Fibroblast of the aortic adventitia (primary cell): ENCODE results near the gene SHROOM1. TPM values are rescaled to one million over a fixed set of nuclear protein-coding genes. Genes with fewer than 3 reads are reported as not detected.

ENCODE experiments used
- DNase-seq: peaks from one replicate; pipeline ENCODE4 v3.0.0-alpha.2; 2010; ENCODE audit warnings: low read depth
- H3K4me3 ChIP-seq: 2 replicates; pipeline ENCODE4 v1.5.1; 2011; ENCODE audit warnings: low read depth, mild to moderate bottlenecking, control low read depth, low read length, moderate library complexity
- total RNA-seq: library from RNA; depleted of rRNA; stranded (reverse); fragments of >200 nt; gene quantifications from 2 replicates; pipeline ENCODE4 v1.2.3, GENCODE V29; 2012; ENCODE audit warnings: low replicate concordance
- TF ChIP-seq, protein P1 (sequence below): IDR thresholded peaks from 2 replicates; pipeline ENCODE4 v1.5.1; 2011; ENCODE audit warnings: mild to moderate bottlenecking, low read length, control low read depth, inconsistent platforms; ENCODE audit not compliant: insufficient read depth

SHROOM1 gene, protein sequence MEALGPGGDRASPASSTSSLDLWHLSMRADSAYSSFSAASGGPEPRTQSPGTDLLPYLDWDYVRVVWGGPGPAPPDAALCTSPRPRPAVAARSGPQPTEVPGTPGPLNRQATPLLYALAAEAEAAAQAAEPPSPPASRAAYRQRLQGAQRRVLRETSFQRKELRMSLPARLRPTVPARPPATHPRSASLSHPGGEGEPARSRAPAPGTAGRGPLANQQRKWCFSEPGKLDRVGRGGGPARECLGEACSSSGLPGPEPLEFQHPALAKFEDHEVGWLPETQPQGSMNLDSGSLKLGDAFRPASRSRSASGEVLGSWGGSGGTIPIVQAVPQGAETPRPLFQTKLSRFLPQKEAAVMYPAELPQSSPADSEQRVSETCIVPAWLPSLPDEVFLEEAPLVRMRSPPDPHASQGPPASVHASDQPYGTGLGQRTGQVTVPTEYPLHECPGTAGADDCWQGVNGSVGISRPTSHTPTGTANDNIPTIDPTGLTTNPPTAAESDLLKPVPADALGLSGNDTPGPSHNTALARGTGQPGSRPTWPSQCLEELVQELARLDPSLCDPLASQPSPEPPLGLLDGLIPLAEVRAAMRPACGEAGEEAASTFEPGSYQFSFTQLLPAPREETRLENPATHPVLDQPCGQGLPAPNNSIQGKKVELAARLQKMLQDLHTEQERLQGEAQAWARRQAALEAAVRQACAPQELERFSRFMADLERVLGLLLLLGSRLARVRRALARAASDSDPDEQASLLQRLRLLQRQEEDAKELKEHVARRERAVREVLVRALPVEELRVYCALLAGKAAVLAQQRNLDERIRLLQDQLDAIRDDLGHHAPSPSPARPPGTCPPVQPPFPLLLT
- total RNA-seq = 1.2 and 7.6 TPM in 2 replicates

DNA sequence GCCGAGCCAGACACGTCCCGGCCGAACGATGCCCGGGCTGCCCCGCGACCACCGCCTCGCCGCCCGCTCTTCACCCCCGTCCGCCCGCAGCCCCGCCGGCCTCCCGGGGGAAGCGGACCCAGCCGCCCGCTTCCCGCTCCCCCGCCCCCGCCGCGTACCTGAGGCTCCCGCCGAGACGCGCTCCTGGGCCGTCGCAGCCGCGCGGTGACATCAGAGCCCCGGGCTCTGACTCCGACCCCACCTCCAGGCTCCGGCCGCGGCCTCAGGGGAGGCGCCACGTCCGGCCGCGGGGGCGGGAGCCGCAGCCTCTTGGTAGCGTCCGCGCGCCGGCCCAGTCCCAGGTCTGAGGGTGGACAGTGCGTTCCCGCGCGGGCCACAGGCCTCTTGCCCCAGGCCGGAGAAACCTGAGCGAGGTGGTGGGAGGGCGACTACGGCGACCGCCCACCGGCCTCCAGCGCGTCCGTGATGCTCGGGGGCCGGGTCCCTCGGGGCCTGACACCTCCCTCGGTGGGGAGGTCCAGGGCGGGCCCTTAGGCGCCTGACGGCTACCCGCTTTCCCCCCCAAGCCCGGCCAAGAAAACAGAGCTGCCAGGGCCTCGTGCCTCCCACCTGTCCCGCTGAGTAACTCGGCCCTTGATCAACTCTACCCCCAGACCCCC is at the start of gene SHROOM1:
Gene SHROOM1 (minus strand): TSS at position 212 of the 659 bp plus-strand sequence. CDS start 4,507 bp downstream, outside the sequence.
- peak; percentile 25 for DNase-seq
- TF ChIP-seq, protein P1, sequence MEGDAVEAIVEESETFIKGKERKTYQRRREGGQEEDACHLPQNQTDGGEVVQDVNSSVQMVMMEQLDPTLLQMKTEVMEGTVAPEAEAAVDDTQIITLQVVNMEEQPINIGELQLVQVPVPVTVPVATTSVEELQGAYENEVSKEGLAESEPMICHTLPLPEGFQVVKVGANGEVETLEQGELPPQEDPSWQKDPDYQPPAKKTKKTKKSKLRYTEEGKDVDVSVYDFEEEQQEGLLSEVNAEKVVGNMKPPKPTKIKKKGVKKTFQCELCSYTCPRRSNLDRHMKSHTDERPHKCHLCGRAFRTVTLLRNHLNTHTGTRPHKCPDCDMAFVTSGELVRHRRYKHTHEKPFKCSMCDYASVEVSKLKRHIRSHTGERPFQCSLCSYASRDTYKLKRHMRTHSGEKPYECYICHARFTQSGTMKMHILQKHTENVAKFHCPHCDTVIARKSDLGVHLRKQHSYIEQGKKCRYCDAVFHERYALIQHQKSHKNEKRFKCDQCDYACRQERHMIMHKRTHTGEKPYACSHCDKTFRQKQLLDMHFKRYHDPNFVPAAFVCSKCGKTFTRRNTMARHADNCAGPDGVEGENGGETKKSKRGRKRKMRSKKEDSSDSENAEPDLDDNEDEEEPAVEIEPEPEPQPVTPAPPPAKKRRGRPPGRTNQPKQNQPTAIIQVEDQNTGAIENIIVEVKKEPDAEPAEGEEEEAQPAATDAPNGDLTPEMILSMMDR = no peak
- peak within 1 kb of the TSS; percentile 73 for H3K4me3 ChIP-seq

DNA sequence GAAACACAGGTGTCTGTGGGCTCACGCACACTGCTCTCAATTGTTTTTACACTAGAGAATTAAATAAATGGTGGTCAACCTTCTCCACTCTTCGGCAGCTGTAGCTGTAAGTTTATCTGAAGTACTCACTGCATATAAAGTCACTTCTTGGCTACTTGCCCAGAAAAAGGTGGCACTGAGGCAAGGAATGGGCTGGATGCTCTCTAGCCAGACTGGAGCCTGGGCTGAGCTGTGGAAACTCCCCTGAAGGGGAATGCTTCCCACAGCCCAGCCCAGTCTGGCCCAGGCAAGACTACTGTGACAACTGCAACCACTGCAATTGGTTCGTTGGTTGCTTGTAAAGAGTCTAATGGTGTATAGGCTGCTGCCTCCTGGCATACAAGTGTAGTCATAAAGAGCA is 47.5 kb upstream of the SHROOM1 start:
- TF ChIP-seq, protein P1 = no peak
- H3K4me3 ChIP-seq = no peak overlapping the region
- peak; percentile 62 for DNase-seq

DNA sequence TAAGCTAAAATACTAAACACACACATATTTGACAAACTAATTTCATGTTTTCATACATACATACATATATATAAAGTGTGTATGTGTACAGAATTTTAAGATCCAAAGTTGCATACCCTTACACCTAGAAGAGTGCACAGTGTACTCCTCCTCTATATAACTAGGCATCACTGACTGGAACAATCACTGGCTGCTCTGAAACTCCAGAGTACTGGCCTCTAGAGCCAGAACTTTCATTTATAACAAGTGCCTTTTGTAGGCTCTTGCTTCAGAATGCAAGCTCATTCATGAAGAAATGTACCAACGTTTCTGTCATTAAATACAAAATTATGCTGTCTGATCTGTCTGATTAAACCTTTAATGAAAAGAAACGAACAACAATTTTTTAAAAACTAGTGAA is 47.0 kb upstream of the SHROOM1 start:
- DNase-seq = no peak
- TF ChIP-seq, protein P1 = no peak
- no peak overlapping the region for H3K4me3 ChIP-seq

DNA sequence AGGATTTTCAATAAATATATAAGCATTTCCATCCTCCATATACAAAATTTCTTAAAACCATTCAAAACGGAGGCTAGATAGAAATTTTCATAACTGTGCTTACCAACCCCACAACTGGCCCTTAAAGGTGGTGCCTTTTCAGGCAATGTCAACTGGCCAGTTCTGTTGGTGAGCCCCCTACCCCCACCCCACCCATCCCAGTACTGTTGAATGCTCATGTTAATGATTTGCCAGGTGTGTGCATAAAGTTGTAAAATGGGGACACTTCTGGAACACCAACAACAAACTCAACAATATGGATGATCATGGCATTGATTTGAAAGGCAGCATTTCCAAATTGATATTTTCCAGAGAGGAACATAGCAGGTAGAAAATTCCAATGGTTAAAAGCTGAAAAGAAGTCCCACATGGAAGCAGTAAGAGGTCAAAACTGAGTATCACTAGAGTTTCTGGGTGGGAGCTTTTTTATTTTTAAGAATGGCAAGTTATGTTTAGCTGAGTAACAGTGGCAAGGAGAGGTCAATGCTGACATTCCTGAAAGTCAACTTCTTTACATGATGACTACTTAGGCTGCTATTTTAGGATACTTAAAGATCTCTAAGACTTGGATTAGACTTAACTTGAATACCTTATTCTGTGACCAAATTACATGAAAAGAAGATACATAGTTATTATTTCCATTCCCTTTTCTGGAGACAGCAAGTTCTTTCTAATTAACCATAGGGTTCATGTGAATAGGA is 45.7 kb upstream of the SHROOM1 start:
- TF ChIP-seq, protein P1 = no peak
- no peak overlapping the region for H3K4me3 ChIP-seq
- DNase-seq = peak; percentile 45

DNA sequence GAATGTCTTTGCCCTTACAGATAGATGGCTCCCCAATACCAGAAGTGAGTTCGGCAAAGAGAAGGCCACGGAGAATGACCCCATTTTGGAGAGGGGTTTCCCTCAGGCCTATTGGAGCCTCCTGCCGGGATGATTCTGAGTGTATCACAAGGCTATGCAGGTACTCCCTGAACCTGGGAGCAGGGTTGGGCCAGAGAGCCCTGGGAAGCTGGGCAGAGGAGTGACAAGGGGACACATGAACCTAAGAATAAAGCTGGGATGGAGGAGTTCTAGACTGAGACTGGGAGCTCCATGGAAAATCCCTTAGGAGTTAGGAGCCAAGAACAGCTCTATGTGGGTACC is 43.5 kb upstream of the SHROOM1 start:
- H3K4me3 ChIP-seq = no peak overlapping the region
- TF ChIP-seq, protein P1 = no peak
- no peak for DNase-seq

DNA sequence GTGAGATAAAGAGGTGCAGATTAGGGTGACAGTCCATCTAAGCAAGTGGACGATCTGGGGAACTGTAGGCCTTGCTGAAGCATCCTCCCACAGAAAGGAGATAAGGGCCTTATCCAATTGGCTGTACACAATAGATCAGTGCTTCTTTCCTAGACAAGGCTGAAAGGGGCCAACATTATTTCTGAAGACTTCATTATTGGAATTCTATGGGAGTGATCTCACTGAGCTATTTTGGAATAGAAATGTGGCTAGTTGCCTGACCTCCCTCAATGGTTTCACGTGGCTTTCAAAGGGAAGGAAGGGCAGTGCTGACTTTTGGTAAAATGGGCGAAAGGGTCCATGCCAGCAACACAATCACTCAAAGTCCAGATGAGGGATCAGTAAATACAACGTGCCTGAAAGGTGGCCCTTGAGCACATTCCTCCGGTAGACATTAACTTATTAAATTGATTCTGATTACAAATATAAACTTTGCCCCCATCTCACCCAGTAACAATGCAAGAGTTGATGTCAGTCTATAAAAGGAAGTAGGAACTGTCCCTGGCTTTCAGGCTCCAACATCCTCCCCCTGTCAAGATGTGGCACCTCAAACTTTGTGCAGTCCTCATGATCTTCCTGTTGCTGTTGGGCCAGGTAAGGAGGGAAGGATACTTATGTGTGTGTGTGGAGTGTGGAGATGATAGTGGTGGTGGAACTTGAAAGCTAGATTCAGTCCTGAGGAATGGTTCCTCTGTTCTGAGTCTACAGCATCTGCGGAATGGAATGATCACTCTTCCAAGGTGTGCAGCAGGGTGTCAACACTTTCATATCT is 42.9 kb upstream of the SHROOM1 start, which contains the start of gene LEAP2:
Gene LEAP2 (plus strand): TSS at position 550 of the 811 bp plus-strand sequence. CDS start 27 bp downstream, at position 577.
- TF ChIP-seq, protein P1 = no peak
- no peak within 1 kb of the TSS for H3K4me3 ChIP-seq
- peak; percentile 62 for DNase-seq
